K562 (cell line): ENCODE data around the gene ZDHHC17. TPM values are rescaled to one million over a fixed set of nuclear protein-coding genes. Genes with fewer than 3 reads are reported as not detected.

ENCODE experiments used
- ATAC-seq: fragments of 200-7000 bp; cut with Tn5 transposase; 3 replicates; pipeline ENCODE4 v1.9.1; 2020; ENCODE audit warnings: moderate library complexity
- BruUV-seq: library from RNA; stranded (reverse); fragments of 400-500 nt; replicated peaks from 2 replicates; lab custom pipeline; 2021; lab: Mats Ljungman, UMichigan
- CTCF ChIA-PET: fragments of 300-600 bp; formaldehyde crosslinking; extraction: SDS; loops from one replicate; lab custom pipeline; 2021; ENCODE audit warnings: low intra/inter-chr PET ratio; lab: Yijun Ruan, JAX
- POLR2A ChIA-PET: fragments of 300-600, 350-650 bp; sonication (Branson Sonifier 250); formaldehyde crosslinking; extraction: SDS; loops from one replicate; lab custom pipeline; 2021; ENCODE audit warnings: antibody characterized with exemption, inconsistent platforms; lab: Yijun Ruan, JAX
- DNase-seq, 4 experiments: peaks; one replicate each; pipeline versions ENCODE4 v3.0.0 to v3.0.0-alpha.2; 2011 to 2018; ENCODE audit warnings: low spot score in 3 of 4, mixed read lengths in 3 of 4; ENCODE audit errors: extremely low read depth in 1 of 4
- FAIRE-seq: peaks from 2 replicates; lab custom pipeline; 2011; peaks lifted over from hg19 to GRCh38; lab: Jason Lieb, UNC
- H2AFZ ChIP-seq: 2 replicates; pipeline ENCODE4 v1.6.0; 2011; ENCODE audit warnings: low read depth, low read length, control low read depth, inconsistent platforms
- H3K27ac ChIP-seq: fragments of 200-600 bp; 3 replicates; pipeline ENCODE4 v1.8.0; 2011; ENCODE audit warnings: low read depth, mild to moderate bottlenecking, control low read depth, inconsistent platforms, low read length, moderate library complexity, mixed read lengths; ENCODE audit errors: extremely low read depth
- H3K27me3 ChIP-seq, 2 experiments: fragments of 300-600 bp in 1 of 2; 2 replicates in 1 of 2; 3 replicates in 1 of 2; pipeline versions ENCODE4 v1.6.0 to v1.8.0; 2011; ENCODE audit warnings: inconsistent platforms in 2 of 2, low read length in 2 of 2, mild to moderate bottlenecking in 1 of 2, mixed read lengths in 1 of 2, moderate library complexity in 1 of 2; ENCODE audit not compliant: control insufficient read depth in 2 of 2, insufficient read depth in 2 of 2
- H3K36me3 ChIP-seq: fragments of 300-600 bp; 3 replicates; pipeline ENCODE4 v1.8.0; 2011; ENCODE audit warnings: mild to moderate bottlenecking, low read length, inconsistent platforms; ENCODE audit not compliant: control insufficient read depth, insufficient read depth
- H3K4me1 ChIP-seq, 2 experiments: fragments of 200-600 bp in 1 of 2; replicated peaks in 1 of 2; 2 replicates in 1 of 2; 3 replicates in 1 of 2; pipeline versions ENCODE4 v1.5.1 to v1.8.0; 2011; ENCODE audit warnings: inconsistent platforms in 2 of 2, low read length in 2 of 2, mild to moderate bottlenecking in 1 of 2, mixed read lengths in 1 of 2, moderate library complexity in 1 of 2; ENCODE audit not compliant: control insufficient read depth in 2 of 2, insufficient read depth in 2 of 2
- H3K4me2 ChIP-seq: 2 replicates; pipeline ENCODE4 v1.6.1; 2011; ENCODE audit warnings: low read length, control low read depth, inconsistent platforms, mixed read lengths; ENCODE audit not compliant: insufficient read depth
- H3K4me3 ChIP-seq: fragments of 200-600 bp; sonication (generic), shearing (Covaris generic); 2 replicates; pipeline ENCODE4 v1.5.1; 2016; ENCODE audit warnings: control low read depth, inconsistent platforms
- H3K79me2 ChIP-seq: fragments of 200-600 bp; 3 replicates; pipeline ENCODE4 v1.8.0; 2011; ENCODE audit warnings: low read length, inconsistent platforms; ENCODE audit not compliant: control insufficient read depth, insufficient read depth
- H3K9ac ChIP-seq, 2 experiments: 2 replicates each; pipeline versions ENCODE4 v1.6.0 to v1.6.1; 2011; ENCODE audit warnings: low read depth in 2 of 2, low read length in 2 of 2, control low read depth in 1 of 2, inconsistent platforms in 1 of 2, mild to moderate bottlenecking in 1 of 2, mixed read lengths in 1 of 2; ENCODE audit not compliant: insufficient read depth in 1 of 2
- H3K9me1 ChIP-seq: one replicate; pipeline ENCODE4 v1.6.0; 2011; ENCODE audit warnings: inconsistent platforms, mild to moderate bottlenecking, low read length, moderate library complexity; ENCODE audit not compliant: control insufficient read depth, insufficient read depth
- H3K9me3 ChIP-seq: replicated peaks from 2 replicates; pipeline ENCODE4 v1.5.1; 2011; ENCODE audit warnings: low read depth, low read length, inconsistent platforms; ENCODE audit not compliant: control insufficient read depth, insufficient read depth
- H4K20me1 ChIP-seq: replicated peaks from 2 replicates; pipeline ENCODE4 v1.6.1; 2011; ENCODE audit warnings: low read length, inconsistent platforms, mixed read lengths; ENCODE audit not compliant: control insufficient read depth, insufficient read depth
- DMBX1 ChIP-seq: fragments of 250-450 bp; sonication (Bioruptor Pico); IDR thresholded peaks from 2 replicates; pipeline ENCODE4 v1.8.0; 2022; ENCODE audit warnings: inconsistent platforms, mild to moderate bottlenecking, moderate library complexity, borderline replicate concordance
- MTA2 ChIP-seq: fragments of 450-650 bp; IDR thresholded peaks from 2 replicates; pipeline ENCODE4 v1.6.1; 2016; ENCODE audit warnings: low read depth
- RHOXF2B ChIP-seq: fragments of 250-450 bp; sonication (Bioruptor Pico); conservative IDR thresholded peaks from 2 replicates; pipeline ENCODE4 v1.5.1; 2021
- STAT5A ChIP-seq: IDR thresholded peaks from 2 replicates; pipeline ENCODE4 v1.6.1; 2012; ENCODE audit warnings: low read length, inconsistent platforms, borderline replicate concordance
- ZFPM2 ChIP-seq: fragments of 250-450 bp; sonication (Bioruptor Pico); IDR thresholded peaks from 2 replicates; pipeline ENCODE4 v1.5.1; 2022; ENCODE audit warnings: mild to moderate bottlenecking
- ZNF347 ChIP-seq: fragments of 450-650 bp; formaldehyde crosslinking; IDR thresholded peaks from 2 replicates; pipeline ENCODE4 v1.4.0; 2020; ENCODE audit warnings: low read depth, mild to moderate bottlenecking, moderate library complexity
- ZNF586 ChIP-seq: fragments of 450-650 bp; formaldehyde crosslinking; conservative IDR thresholded peaks from 2 replicates; pipeline ENCODE4 v1.4.0; 2020; ENCODE audit warnings: mild to moderate bottlenecking, moderate library complexity
- WGBS: fragments of 100-300 bp; shearing (Covaris generic); methylation state at CpG from one replicate; pipeline ENCODE4 v1.1.6; 2016; ENCODE audit warnings: low coverage, mixed read lengths; ENCODE audit not compliant: insufficient coverage; ENCODE audit errors: missing lambda C conversion rate; 5-methylcytosine and 5-hydroxymethylcytosine counted together
- in situ Hi-C: fragments of 300-500 bp; cut with MboI; formaldehyde crosslinking; loops from 4 replicates; pipeline ENCODE4 v1.15.0; 2018; ENCODE audit warnings: inconsistent platforms, mixed read lengths
- intact Hi-C: fragments of 100-400 bp; cut with micrococcal nuclease; formaldehyde crosslinking; loops from 2 replicates; pipeline ENCODE4 v1.14.2; 2022
- polyA plus RNA-seq, 8 experiments: library from polyadenylated mRNA; depleted of rRNA in 4 of 8; stranded (reverse) in 5 of 8; unstranded in 3 of 8; fragments of >200 nt; fragmentation: Nextera tagmentation in 2 of 8; fragmentation: Illumina TruSeq in 1 of 8; extraction: Ambion mirVana in 2 of 8; extraction: Trizol in 1 of 8; gene quantifications; 2 replicates each; pipeline versions ENCODE4 v1.2.1 to v1.2.3, GENCODE V29; 2011 to 2014; ENCODE audit warnings: inconsistent platforms in 1 of 8, missing spikeins in 1 of 8
- total RNA-seq, 7 experiments: library from RNA; depleted of rRNA in 6 of 7; stranded (reverse); fragments of >200 nt in 6 of 7; fragmentation: Illumina TruSeq in 2 of 7; extraction: Trizol in 2 of 7; gene quantifications; 2 replicates each; pipeline versions ENCODE4 v1.2.1 to v1.2.3, GENCODE V29; 2011 to 2021; ENCODE audit warnings: low replicate concordance in 1 of 7
- TF ChIP-seq, protein P1 (sequence below): fragments of 150-350 bp; IDR thresholded peaks from 2 replicates; pipeline ENCODE4 v1.6.1; 2014; ENCODE audit warnings: low read depth, mild to moderate bottlenecking, low read length, borderline replicate concordance

Gene ZDHHC17
- total and polyA plus RNA-seq, 9 of the 15 experiments (the other 6 are each of a cell fraction or from before 2014, with no cell fraction given): 6.7 to 66.0 (median 27.5) TPM

GRCh38 chr12:76717314-76717713 is 46.6 kb upstream of the ZDHHC17 start:
- CTCF ChIA-PET: no interaction called here
- H3K79me2 ChIP-seq: no peaks in the 10 kb centered on the region
- no peaks in the 10 kb centered on the region for H3K9me3 ChIP-seq
- H2AFZ ChIP-seq: no peak overlapping the region
- POLR2A ChIA-PET: no interaction called here
- no peaks in the 10 kb centered on the region for H4K20me1 ChIP-seq
- no peak for TF ChIP-seq DMBX1 (CRISPR knock-in tag)
- TF ChIP-seq MTA2: no peak
- TF ChIP-seq ZFPM2 (CRISPR knock-in tag): no peak
- no peak for TF ChIP-seq STAT5A
- TF ChIP-seq ZNF347: no peak
- TF ChIP-seq ZNF586 (CRISPR knock-in tag): no peak
- no peak for TF ChIP-seq RHOXF2B (CRISPR knock-in tag)
- TF ChIP-seq, protein P1, sequence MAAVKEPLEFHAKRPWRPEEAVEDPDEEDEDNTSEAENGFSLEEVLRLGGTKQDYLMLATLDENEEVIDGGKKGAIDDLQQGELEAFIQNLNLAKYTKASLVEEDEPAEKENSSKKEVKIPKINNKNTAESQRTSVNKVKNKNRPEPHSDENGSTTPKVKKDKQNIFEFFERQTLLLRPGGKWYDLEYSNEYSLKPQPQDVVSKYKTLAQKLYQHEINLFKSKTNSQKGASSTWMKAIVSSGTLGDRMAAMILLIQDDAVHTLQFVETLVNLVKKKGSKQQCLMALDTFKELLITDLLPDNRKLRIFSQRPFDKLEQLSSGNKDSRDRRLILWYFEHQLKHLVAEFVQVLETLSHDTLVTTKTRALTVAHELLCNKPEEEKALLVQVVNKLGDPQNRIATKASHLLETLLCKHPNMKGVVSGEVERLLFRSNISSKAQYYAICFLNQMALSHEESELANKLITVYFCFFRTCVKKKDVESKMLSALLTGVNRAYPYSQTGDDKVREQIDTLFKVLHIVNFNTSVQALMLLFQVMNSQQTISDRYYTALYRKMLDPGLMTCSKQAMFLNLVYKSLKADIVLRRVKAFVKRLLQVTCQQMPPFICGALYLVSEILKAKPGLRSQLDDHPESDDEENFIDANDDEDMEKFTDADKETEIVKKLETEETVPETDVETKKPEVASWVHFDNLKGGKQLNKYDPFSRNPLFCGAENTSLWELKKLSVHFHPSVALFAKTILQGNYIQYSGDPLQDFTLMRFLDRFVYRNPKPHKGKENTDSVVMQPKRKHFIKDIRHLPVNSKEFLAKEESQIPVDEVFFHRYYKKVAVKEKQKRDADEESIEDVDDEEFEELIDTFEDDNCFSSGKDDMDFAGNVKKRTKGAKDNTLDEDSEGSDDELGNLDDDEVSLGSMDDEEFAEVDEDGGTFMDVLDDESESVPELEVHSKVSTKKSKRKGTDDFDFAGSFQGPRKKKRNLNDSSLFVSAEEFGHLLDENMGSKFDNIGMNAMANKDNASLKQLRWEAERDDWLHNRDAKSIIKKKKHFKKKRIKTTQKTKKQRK: no peak
- no peak for ATAC-seq
- in situ Hi-C loops (no loop called here), intact Hi-C loops (no loop called here)
- H3K4me1 ChIP-seq: no peaks in the 10 kb centered on the region
- no peak overlapping the region for H3K4me2 ChIP-seq
- H3K9ac ChIP-seq: no peak overlapping the region
- no peak overlapping the region for H3K4me3 ChIP-seq
- H3K9me1 ChIP-seq: no peaks in the 10 kb centered on the region
- H3K27ac ChIP-seq: no peak overlapping the region
- DNase-seq: no peak
- 8% methylated on average over 1 of the region's 1 CpG for WGBS
- no peak for FAIRE-seq
- H3K36me3 ChIP-seq: no peaks in the 10 kb centered on the region
- BruUV-seq: no TSS peak
- H3K27me3 ChIP-seq: peaks cover 0 to 12% of the 10 kb centered on the region in 2 experiments; a peak in 1 of 5 replicates
